ENCODE results near the gene EEF1G. TPM values are rescaled to one million over a fixed set of nuclear protein-coding genes. Genes with fewer than 3 reads are reported as not detected.

Gene EEF1G
- polyA plus RNA-seq, 3 donors: 1,025 to 2,248 (median 1,633) TPM

DNA sequence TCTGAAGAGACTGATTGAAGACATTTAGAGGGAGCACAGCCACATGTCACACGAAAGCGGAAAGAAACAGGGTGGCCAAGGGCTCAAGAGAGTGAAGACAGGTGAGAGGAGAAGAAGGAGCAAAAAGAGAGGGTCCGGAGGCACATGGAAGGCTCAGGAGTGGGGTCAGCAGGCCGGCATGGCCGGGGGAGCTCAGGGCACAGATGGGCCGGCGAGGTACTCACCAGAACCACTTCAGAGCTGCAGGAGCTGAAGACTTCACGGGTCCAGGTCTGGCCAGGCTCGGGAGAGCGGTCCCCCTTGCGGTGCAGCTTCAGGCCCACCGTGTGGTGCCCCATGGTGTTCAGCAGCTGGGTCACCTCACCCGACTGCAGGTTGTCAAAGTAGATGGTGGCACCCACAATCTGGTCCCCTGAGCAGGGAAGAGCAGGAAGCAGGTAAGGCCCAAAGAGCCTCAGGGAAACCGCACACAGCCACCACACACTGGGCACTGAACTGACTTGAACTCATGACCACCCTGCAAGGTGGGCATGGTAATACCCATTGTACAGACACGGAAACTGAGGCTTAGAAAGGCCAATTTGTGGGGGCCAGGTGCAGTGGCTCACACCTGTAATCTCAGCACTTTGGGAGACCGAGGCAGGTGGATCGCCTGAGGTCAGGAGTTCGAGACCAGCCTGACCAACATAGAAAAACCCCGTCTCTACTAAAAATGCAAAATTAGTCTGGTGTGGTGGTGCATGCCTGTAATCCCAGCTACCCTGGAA, 38.7 kb downstream of the EEF1G start:
- 89 to 94% (median 92%) methylated on average over 19 of the region's 19 CpGs for WGBS, 3 donors
- no peak overlapping the region for H3K27ac ChIP-seq (ENCODE audit: low read depth, low read length)

DNA sequence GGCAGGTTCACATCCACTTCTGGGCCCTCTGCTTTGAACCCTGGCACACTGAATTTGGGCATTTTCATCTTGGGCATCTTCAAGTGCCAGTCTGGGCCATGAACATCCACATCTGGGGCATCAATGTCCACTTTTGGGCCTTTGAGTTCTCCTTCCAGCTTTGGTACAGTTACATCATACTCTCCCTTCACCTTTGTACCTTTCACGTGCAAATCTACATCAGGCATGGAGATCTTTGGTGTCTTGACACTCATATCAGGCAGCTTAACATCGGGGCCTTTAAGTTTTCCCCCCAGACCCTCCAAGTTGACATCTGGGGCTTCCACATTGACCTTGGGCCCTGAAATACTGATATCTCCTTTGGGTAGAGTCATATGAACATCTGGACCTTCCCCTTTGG, 41.6 kb downstream of the EEF1G start:
- no peak overlapping the region for H3K27ac ChIP-seq (ENCODE audit: low read depth, low read length)
- whole genome bisulfite sequencing, 3 donors: 85 to 98% (median 96%) methylated on average over 2 of the region's 2 CpGs

DNA sequence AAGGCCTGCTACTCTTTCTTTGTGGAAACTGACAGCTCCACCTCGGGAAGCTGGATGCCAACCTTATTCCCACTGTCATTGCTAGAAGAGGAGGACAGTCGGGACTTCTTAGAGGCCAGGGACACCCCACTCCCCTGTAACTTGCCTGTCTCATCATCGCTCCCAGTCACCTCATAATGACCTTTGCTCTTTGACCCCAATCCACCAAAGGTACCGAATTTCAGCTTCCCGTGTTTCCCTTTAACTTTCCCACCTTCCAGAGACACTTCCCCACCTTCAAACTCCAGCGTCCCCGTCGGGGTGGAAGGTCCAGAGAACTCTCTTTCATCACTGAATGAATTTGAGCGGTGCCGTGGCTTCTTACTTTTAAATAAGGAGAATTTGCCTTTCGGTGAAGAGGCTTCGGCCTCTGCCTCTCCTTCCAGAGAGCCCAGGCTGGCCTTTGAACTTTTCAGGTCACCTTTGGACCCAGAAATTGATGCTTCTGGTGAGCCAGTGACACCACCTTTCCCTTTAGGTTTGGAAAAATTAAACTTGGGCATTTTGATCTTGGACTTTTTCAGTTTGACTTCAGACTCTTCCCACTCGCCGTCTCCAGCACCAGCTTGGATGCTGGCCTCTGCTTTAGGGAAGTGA, 56.8 kb downstream of the EEF1G start:
- 83 to 87% (median 85%) methylated on average over 14 of the region's 14 CpGs for whole genome bisulfite sequencing, 3 donors
- H3K27ac ChIP-seq (ENCODE audit: low read depth, low read length): no peak overlapping the region

DNA sequence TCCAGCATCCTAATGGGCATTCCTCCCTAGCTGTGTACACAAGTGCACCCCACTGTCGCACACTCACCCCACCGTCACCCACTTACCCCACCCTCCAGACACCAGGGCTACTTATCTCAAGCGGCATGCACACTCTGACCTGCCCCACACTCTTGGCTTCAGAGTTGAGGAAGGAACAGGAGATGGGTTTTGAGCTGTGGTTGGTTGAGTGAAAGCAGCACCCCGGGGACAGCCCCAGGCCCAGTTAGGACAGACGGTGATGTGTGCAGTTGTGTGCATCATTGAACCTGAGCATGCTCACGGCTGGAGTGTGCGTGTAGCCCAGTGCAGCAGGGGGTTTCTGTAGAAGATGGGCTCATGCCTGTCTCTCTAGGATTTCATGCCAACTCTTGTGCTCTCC, 59.5 kb downstream of the EEF1G start:
- WGBS, 3 donors: 83 to 87% (median 86%) methylated on average over 7 of the region's 7 CpGs
- no peak overlapping the region for H3K27ac ChIP-seq (ENCODE audit: low read depth, low read length)

DNA sequence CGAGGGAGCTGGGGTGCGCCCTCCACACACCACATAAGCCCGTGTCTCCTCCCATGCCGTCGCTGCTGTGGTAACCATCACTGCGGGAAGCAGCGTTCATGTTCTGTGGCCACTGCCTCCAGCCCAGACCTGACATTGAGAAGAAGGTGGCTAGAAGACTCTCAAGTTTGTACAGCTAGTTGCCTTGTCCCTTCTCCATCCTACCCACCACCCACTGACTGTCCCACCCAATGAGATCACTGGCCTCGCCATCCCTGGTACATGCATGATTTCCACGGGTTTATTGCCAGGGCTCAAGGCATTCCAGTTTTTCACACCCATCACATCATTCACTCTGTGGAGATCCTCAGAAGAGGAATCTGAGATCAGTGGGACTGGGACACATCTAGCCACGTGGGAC, 60.1 kb downstream of the EEF1G start:
- 85 to 89% (median 87%) methylated on average over 10 of the region's 10 CpGs for WGBS, 3 donors
- no peak overlapping the region for H3K27ac ChIP-seq (ENCODE audit: low read depth, low read length)

DNA sequence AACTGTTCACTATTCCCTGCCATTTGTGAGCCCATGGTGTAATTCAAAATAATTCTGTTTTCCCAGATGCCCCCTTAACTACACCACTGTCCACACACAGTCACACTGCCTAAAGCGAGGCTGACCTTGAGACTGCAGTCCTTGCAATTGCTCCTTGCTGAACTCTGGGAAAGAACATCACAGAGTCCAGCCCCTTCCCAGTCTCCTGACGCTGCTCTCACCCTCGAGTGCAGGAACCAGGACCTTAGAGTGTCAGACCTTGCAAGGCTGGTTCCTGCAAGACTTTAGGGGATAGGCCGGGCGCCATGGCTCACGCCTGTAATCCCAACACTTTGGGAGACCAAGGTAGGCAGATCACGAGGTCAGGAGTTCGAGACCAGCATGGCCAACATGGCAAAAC, 60.7 kb downstream of the EEF1G start:
- no peak overlapping the region for H3K27ac ChIP-seq (ENCODE audit: low read depth, low read length)
- 70 to 84% (median 73%) methylated on average over 8 of the region's 8 CpGs for WGBS, 3 donors

Other genes starting within 250 kb of the EEF1G start
- 10 to 100 TPM in 1 of 3 donors, 1 to 10 TPM in 2; 6.9 to 14.4 (median 9.0) TPM for gene ASRGL1, start 236.4 kb downstream of the EEF1G start, polyA plus RNA-seq
- gene SCGB1A1, start 154.9 kb downstream of the EEF1G start, polyA plus RNA-seq: under 1 TPM in 2 of 3 donors, not detected in 1; 0.54 to 0.82 TPM
- gene AHNAK, start 27.1 kb downstream of the EEF1G start, polyA plus RNA-seq: 100 to 1,000 TPM in 2 of 3 donors, 10 to 100 TPM in 1; 27.1 to 199 (median 193) TPM
- 10 to 100 TPM; 15.8 to 16.2 (median 15.9) TPM for gene TUT1, start 17.6 kb upstream of the EEF1G start, polyA plus RNA-seq
- gene MTA2, start 28.0 kb upstream of the EEF1G start, polyA plus RNA-seq: 10 to 100 TPM; 17.3 to 72.4 (median 48.1) TPM
- gene EML3, start 38.9 kb upstream of the EEF1G start, polyA plus RNA-seq: 100 to 1,000 TPM in 1 of 3 donors, 10 to 100 TPM in 2; 23.6 to 103 (median 79.4) TPM
- gene ROM1, start 39.4 kb upstream of the EEF1G start, polyA plus RNA-seq: 10 to 100 TPM in 2 of 3 donors, 1 to 10 TPM in 1; 3.6 to 25.6 (median 21.1) TPM
- 10 to 100 TPM; 25.0 to 42.7 (median 39.8) TPM for gene B3GAT3, start 48.1 kb upstream of the EEF1G start, polyA plus RNA-seq
- 100 to 1,000 TPM in 1 of 3 donors, 10 to 100 TPM in 2; 61.7 to 122 (median 86.9) TPM for gene GANAB, start 72.7 kb upstream of the EEF1G start, polyA plus RNA-seq
- 10 to 100 TPM in 1 of 3 donors, 1 to 10 TPM in 2; 6.6 to 12.2 (median 7.8) TPM for gene INTS5, start 79.4 kb upstream of the EEF1G start, polyA plus RNA-seq
- gene C11orf98, start 91.3 kb upstream of the EEF1G start, polyA plus RNA-seq: 10 to 100 TPM; 46.5 to 78.3 (median 72.4) TPM
- 10 to 100 TPM in 2 of 3 donors, 1 to 10 TPM in 1; 9.7 to 18.6 (median 11.6) TPM for gene CSKMT, start 91.4 kb upstream of the EEF1G start, polyA plus RNA-seq
- 10 to 100 TPM in 2 of 3 donors, 1 to 10 TPM in 1; 9.4 to 16.0 (median 10.2) TPM for gene UQCC3, start 97.8 kb upstream of the EEF1G start, polyA plus RNA-seq
- 1 to 10 TPM; 2.4 to 5.2 (median 4.4) TPM for gene LBHD1, start 98.4 kb upstream of the EEF1G start, polyA plus RNA-seq
- 100 to 1,000 TPM; 127 to 237 (median 188) TPM for gene UBXN1, start 105.2 kb upstream of the EEF1G start, polyA plus RNA-seq
- 10 to 100 TPM in 2 of 3 donors, 1 to 10 TPM in 1; 4.3 to 39.1 (median 17.7) TPM for gene LRRN4CL, start 115.6 kb upstream of the EEF1G start, polyA plus RNA-seq
- gene BSCL2, start 133.5 kb upstream of the EEF1G start, polyA plus RNA-seq: 10 to 100 TPM; 45.9 to 61.7 (median 46.3) TPM
- gene GNG3, start 133.8 kb upstream of the EEF1G start, polyA plus RNA-seq: under 1 TPM in 2 of 3 donors, not detected in 1; 0.09 to 0.12 TPM
- gene HNRNPUL2, start 153.6 kb upstream of the EEF1G start, polyA plus RNA-seq: 10 to 100 TPM; 17.2 to 34.2 (median 23.1) TPM
- gene TTC9C, start 154.6 kb upstream of the EEF1G start, polyA plus RNA-seq: 10 to 100 TPM; 15.1 to 30.1 (median 16.2) TPM
- gene ZBTB3, start 180.3 kb upstream of the EEF1G start, polyA plus RNA-seq: 1 to 10 TPM; 1.7 to 4.2 (median 2.9) TPM
- 100 to 1,000 TPM in 1 of 3 donors, 10 to 100 TPM in 2; 53.7 to 104 (median 86.3) TPM for gene POLR2G, start 187.7 kb upstream of the EEF1G start, polyA plus RNA-seq
- 10 to 100 TPM; 13.1 to 18.2 (median 14.7) TPM for gene TAF6L, start 197.5 kb upstream of the EEF1G start, polyA plus RNA-seq
- 10 to 100 TPM; 46.0 to 65.1 (median 48.4) TPM for gene TMEM179B, start 213.5 kb upstream of the EEF1G start, polyA plus RNA-seq
- 10 to 100 TPM; 16.2 to 19.9 (median 19.3) TPM for gene TMEM223, start 218.1 kb upstream of the EEF1G start, polyA plus RNA-seq
- 10 to 100 TPM; 45.1 to 85.1 (median 68.3) TPM for gene NXF1, start 231.5 kb upstream of the EEF1G start, polyA plus RNA-seq